Breast epithelium (tissue), 4 donors: Measurements from ENCODE around the gene ASCC3. TPM values are rescaled to one million over a fixed set of nuclear protein-coding genes. Genes with fewer than 3 reads are reported as not detected.
"Not testable (repeated sequence)": the region's sequence is repeated elsewhere in the genome, so short reads cannot be mapped to it uniquely, and the experiment has no call there.

Experiments used
- DNase-seq, 2 donors: peaks; one replicate each; pipeline ENCODE4 v3.0.0-alpha.2; 2019; ENCODE audit warnings: low spot score in 2 of 2
- H3K27ac ChIP-seq, 2 donors: fragments of 200-600 bp; sonication (generic) in 1 of 2; one replicate each; pipeline ENCODE4 v1.5.1; 2016 to 2019; ENCODE audit warnings: mild to moderate bottlenecking in 1 of 2
- H3K27me3 ChIP-seq, 2 donors: fragments of 200-600 bp; sonication (generic) in 1 of 2; one replicate each; pipeline versions ENCODE4 v1.5.1 to v1.6.0; 2017 to 2019; ENCODE audit warnings: control low read depth in 1 of 2, mild to moderate bottlenecking in 1 of 2
- H3K36me3 ChIP-seq: fragments of 200-600 bp; one replicate; pipeline ENCODE4 v1.5.1; 2019
- H3K4me1 ChIP-seq, 2 donors: fragments of 200-600 bp; sonication (generic); one replicate each; pipeline ENCODE4 v1.5.1; 2016 to 2019; ENCODE audit warnings: control low read depth in 1 of 2
- H3K4me3 ChIP-seq, 3 donors: fragments of 200-600 bp; sonication (generic); 1 replicate in 2 of 3; 2 replicates in 1 of 3; pipeline ENCODE4 v1.5.1; 2016 to 2019; ENCODE audit warnings: mild to moderate bottlenecking in 3 of 3, moderate library complexity in 2 of 3
- H3K9me3 ChIP-seq, 2 donors: fragments of 200-600 bp; sonication (generic) in 1 of 2; one replicate each; pipeline ENCODE4 v1.5.1; 2016 to 2019; ENCODE audit warnings: control low read depth in 1 of 2
- POLR2A ChIP-seq: fragments of 450-650 bp; IDR thresholded peaks from one replicate; pipeline ENCODE4 v1.6.1; 2016; ENCODE audit warnings: antibody characterized with exemption, mild to moderate bottlenecking, moderate library complexity
- POLR2AphosphoS5 ChIP-seq, 3 donors: sonication (generic); formaldehyde crosslinking; IDR thresholded peaks; one replicate each; pipeline ENCODE4 v1.6.1; 2017; ENCODE audit warnings: antibody characterized with exemption in 3 of 3
- intact Hi-C: fragments of 100-400 bp; cut with DNase I; formaldehyde crosslinking; loops from one replicate; pipeline ENCODE4 v1.15.1; 2023; ENCODE audit warnings: low total_unique reads
- total RNA-seq, 3 donors: library from RNA; depleted of rRNA; stranded (reverse); fragments of >200 nt; gene quantifications; one replicate each; pipeline ENCODE4 v1.1.0, GENCODE V29; 2016
- TF ChIP-seq, protein P1 (sequence below), 3 donors: fragments of 450-650 bp; IDR thresholded peaks; one replicate each; pipeline ENCODE4 v1.5.1; 2016 to 2017; ENCODE audit warnings: antibody characterized with exemption in 3 of 3, mild to moderate bottlenecking in 3 of 3, moderate library complexity in 3 of 3

The ASCC3 gene
- total RNA-seq, 3 donors from 2014 or later, result 23.5 to 49.3 (median 44.6) TPM

DNA sequence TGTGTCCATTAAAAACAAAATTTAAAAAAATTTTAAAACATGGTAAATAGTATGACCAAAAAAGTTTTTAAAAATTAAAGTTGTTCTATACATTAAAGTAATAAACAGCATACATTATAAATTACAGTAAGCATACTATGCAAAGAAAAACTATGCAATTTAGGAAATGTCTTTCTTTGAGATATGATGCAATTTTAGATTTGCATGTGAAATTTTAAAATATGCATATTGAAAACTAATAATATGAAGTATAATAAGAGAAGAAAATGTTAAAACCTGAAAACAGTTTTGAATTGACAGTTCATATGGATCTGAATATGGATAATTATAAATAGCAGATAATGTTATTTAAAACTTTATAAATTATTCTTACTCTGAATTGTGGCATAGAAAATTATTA lies 43.1 kb downstream of the ASCC3 start:
- intact Hi-C loops, result no loop called here
- H3K9me3 ChIP-seq, result no peaks in the 10 kb centered on the region
- no peak overlapping the region for H3K4me3 ChIP-seq
- H3K27ac ChIP-seq, result no peak overlapping the region
- H3K36me3 ChIP-seq, result no peaks in the 10 kb centered on the region
- TF ChIP-seq POLR2AphosphoS5 (IDR thresholded peaks at IDR 0.05) (no peak), POLR2A (no peak)
- TF ChIP-seq, protein P1, sequence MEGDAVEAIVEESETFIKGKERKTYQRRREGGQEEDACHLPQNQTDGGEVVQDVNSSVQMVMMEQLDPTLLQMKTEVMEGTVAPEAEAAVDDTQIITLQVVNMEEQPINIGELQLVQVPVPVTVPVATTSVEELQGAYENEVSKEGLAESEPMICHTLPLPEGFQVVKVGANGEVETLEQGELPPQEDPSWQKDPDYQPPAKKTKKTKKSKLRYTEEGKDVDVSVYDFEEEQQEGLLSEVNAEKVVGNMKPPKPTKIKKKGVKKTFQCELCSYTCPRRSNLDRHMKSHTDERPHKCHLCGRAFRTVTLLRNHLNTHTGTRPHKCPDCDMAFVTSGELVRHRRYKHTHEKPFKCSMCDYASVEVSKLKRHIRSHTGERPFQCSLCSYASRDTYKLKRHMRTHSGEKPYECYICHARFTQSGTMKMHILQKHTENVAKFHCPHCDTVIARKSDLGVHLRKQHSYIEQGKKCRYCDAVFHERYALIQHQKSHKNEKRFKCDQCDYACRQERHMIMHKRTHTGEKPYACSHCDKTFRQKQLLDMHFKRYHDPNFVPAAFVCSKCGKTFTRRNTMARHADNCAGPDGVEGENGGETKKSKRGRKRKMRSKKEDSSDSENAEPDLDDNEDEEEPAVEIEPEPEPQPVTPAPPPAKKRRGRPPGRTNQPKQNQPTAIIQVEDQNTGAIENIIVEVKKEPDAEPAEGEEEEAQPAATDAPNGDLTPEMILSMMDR (IDR thresholded peaks at IDR 0.05), result no peak
- no peak for DNase-seq
- H3K27me3 ChIP-seq, result no peaks in the 10 kb centered on the region
- no peaks in the 10 kb centered on the region for H3K4me1 ChIP-seq

DNA sequence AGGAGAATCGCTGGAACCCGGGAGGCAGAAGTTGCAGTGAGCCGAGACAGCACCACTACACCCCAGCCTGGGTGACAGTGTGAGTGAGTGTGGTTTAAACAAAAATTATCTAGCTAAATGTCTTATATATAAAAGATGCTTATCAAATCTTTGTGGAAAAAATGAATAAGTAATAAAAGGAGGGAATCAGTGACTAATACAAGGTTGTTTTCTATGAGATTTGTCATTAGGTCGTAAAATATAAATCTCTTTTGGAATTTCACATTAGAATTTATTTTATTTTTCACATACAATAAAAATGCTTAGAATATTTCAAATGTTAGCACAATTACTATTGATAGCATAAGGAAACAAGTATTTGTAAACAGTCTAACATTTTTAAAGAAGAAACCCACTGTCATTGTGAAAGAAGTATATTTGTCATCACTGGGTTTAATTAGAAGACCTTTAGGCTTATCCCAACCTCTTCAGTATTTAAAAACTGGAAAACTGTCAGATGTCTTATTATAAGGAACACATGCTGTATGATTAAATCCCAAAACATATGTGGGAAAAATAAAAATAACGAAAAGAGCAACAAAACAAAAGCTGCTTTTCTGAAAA lies 47.1 kb downstream of the ASCC3 start:
- Histone ChIP-seq H3K9me3 (no peaks in the 10 kb centered on the region), H3K27ac (no peak overlapping the region), H3K27me3 (no peaks in the 10 kb centered on the region), H3K4me1 (no peaks in the 10 kb centered on the region), H3K36me3 (no peaks in the 10 kb centered on the region), H3K4me3 (no peak overlapping the region)
- intact Hi-C loops, result no loop called here
- DNase-seq, result no peak
- TF ChIP-seq POLR2A, result no peak
- TF ChIP-seq, protein P1 (IDR thresholded peaks at IDR 0.05), result no peak
- no peak for TF ChIP-seq POLR2AphosphoS5 (IDR thresholded peaks at IDR 0.05)

DNA sequence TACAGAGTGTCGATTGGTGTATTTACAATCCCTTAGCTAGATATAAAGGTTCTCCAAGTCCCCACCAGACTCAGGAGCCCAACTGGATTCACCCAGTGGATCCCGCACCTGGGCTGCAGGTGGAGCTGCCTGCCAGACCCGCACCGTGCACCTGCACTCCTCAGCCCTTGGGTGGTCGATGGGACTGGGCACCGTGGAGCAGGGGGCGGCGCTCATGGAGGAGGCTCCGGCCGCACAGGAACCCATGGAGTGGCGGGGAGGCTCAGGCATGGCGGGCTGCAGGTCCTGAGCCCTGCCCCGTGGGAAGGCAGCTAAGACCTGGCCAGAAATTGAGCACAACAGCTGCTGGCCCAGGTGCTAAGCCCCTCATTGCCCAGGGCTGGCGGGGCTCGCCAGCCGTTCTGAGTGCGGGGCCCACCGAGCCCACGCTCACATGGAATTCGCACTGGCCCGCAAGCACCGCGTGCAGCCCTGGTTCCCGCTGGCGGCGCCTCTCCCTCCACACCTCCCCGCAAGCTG lies 52.0 kb downstream of the ASCC3 start:
- H3K9me3 ChIP-seq, H3K4me1 ChIP-seq, H3K4me3 ChIP-seq, H3K36me3 ChIP-seq, H3K27me3 ChIP-seq, H3K27ac ChIP-seq, DNase-seq, intact Hi-C loops: not testable (repeated sequence)

DNA sequence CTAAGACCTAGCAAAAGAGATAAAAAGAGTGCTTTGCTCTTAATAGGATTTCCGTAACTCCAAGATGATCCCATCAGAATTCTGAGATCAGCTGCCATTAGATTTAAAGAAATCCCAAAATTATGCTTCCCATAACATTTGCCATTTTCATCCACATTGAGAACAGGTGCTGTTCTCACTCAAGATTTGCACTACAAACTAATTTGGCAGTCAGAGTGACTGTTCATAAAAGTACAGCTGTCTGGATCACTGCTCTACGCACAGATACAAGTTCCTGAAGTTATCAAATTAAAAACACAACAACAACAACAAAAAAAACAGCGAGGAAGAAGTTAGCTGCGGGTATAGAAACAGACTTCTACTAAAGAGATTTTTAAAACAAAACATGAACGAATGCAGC lies 58.1 kb downstream of the ASCC3 start:
- Histone ChIP-seq H3K27me3 (no peaks in the 10 kb centered on the region), H3K27ac (no peak overlapping the region), H3K36me3 (no peaks in the 10 kb centered on the region), H3K4me3 (no peak overlapping the region), H3K9me3 (peaks cover 0 to 4% of the 10 kb centered on the region in 2 donors), H3K4me1 (no peaks in the 10 kb centered on the region)
- no peak for DNase-seq
- intact Hi-C loops, result no loop called here
- no peak for TF ChIP-seq POLR2A
- TF ChIP-seq POLR2AphosphoS5 (IDR thresholded peaks at IDR 0.05), result no peak
- TF ChIP-seq, protein P1 (IDR thresholded peaks at IDR 0.05), result no peak

DNA sequence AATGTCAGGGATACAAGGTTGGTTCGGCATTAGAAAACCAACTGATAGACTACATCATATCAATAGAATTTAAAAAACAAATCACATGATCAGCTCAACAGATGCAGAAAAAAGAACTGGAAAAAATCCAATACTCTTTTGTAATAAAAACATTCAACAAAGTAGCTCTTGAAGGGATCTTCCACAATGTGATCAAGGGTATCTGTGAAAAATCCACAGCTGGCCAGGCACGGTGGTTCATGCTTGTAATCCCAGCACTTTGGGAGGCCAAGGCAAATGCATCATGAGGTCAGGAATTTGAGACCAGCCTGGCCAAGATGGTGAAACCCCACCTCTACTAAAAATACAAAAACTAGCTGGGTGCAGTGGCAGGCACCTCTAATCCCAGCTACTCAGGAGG lies 63.1 kb downstream of the ASCC3 start:
- H3K27ac ChIP-seq, result no peak overlapping the region
- DNase-seq, result no peak
- H3K4me1 ChIP-seq, result no peaks in the 10 kb centered on the region
- no peaks in the 10 kb centered on the region for H3K27me3 ChIP-seq
- H3K9me3 ChIP-seq, result peaks cover 0 to 4% of the 10 kb centered on the region in 2 donors
- TF ChIP-seq POLR2A (no peak), POLR2AphosphoS5 (IDR thresholded peaks at IDR 0.05) (no peak)
- TF ChIP-seq, protein P1 (IDR thresholded peaks at IDR 0.05), result no peak
- H3K4me3 ChIP-seq, result no peak overlapping the region
- intact Hi-C loops, result no loop called here
- no peaks in the 10 kb centered on the region for H3K36me3 ChIP-seq
